Activated CD8-positive, alpha-beta memory T cell treated with anti-CD3 and anti-CD28 coated beads, Interleukin-2, amount 50 U/mL, for 24 hours (primary cell): ENCODE results near the gene CHST15.

Source experiments
- DNase-seq: peaks from one replicate; pipeline ENCODE4 v3.0.0-alpha.2; 2020; ENCODE audit errors: extremely low read depth

Gene CHST15

GRCh38 chr10:124029559-124029958, 63.8 kb downstream of the CHST15 start:
- DNase-seq = no peak

- DNase-seq = no peak
Measured at GRCh38 chr10:124028700-124029480, 64.5 kb downstream of the CHST15 start.

- DNase-seq = no peak
Measured at GRCh38 chr10:124027651-124028050, 65.7 kb downstream of the CHST15 start.

- DNase-seq = no peak
Measured at GRCh38 chr10:124027031-124027611, 66.3 kb downstream of the CHST15 start.

- DNase-seq = no peak
Measured at GRCh38 chr10:124026589-124026939, 66.8 kb downstream of the CHST15 start.

- no peak for DNase-seq
Measured at GRCh38 chr10:124025660-124026588, 67.5 kb downstream of the CHST15 start.

- DNase-seq = no peak
Measured at GRCh38 chr10:124025152-124025551, 68.2 kb downstream of the CHST15 start.

GRCh38 chr10:124022066-124022465, 71.3 kb downstream of the CHST15 start:
- DNase-seq = no peak

GRCh38 chr10:124020981-124021815, 72.2 kb downstream of the CHST15 start:
- no peak for DNase-seq

- DNase-seq = no peak
Measured at GRCh38 chr10:124019886-124020797, 73.3 kb downstream of the CHST15 start.

- no peak for DNase-seq
Measured at GRCh38 chr10:124018886-124019525, 74.4 kb downstream of the CHST15 start.

GRCh38 chr10:124017729-124018128, 75.7 kb downstream of the CHST15 start:
- no peak for DNase-seq

GRCh38 chr10:124016804-124017375, 76.5 kb downstream of the CHST15 start:
- DNase-seq = no peak

GRCh38 chr10:124015991-124016390, 77.4 kb downstream of the CHST15 start:
- no peak for DNase-seq

GRCh38 chr10:124014416-124015154, 78.8 kb downstream of the CHST15 start:
- no peak for DNase-seq

- no peak for DNase-seq
Measured at GRCh38 chr10:124013916-124014315, 79.5 kb downstream of the CHST15 start.

- no peak for DNase-seq
Measured at GRCh38 chr10:124012991-124013390, 80.4 kb downstream of the CHST15 start.

GRCh38 chr10:124012583-124012982, 80.8 kb downstream of the CHST15 start:
- no peak for DNase-seq

GRCh38 chr10:124012066-124012465, 81.3 kb downstream of the CHST15 start:
- DNase-seq = no peak
